ENCODE results near the gene NFIA.

DNA sequence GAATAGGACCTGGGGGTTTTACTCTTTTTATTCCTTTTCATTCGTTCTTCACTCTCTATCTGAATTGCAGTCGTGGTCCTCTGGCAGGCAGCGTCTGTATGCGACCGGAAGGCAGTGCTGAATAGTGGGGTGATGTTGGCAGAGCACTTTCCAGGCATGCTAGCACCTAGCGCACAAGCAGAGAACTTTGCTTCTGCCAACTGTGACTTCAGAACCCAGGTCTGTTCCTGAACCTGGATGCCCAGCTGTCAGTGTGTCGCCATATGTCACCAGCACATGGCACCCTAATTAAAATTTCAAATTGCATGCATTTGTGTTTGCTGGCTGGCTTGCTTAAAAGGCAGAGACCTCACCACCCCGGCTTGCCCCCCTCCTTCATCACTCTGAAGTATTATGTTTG, 116.2 kb downstream of the NFIA start:
- TF ChIP-seq POLR2AphosphoS5 (IDR thresholded peaks at IDR 0.05; ENCODE audit: low read depth, low read length) (no peak), TAF1 (IDR thresholded peaks at IDR 0.05; ENCODE audit: low read depth, low read length) (no peak)

Measured in GM12891 (cell line).